Measurements from ENCODE around the gene RAP1B.
A peak's percentile ranks its signal among the peaks of the same experiment; 100 is the strongest.

The RAP1B gene

DNA sequence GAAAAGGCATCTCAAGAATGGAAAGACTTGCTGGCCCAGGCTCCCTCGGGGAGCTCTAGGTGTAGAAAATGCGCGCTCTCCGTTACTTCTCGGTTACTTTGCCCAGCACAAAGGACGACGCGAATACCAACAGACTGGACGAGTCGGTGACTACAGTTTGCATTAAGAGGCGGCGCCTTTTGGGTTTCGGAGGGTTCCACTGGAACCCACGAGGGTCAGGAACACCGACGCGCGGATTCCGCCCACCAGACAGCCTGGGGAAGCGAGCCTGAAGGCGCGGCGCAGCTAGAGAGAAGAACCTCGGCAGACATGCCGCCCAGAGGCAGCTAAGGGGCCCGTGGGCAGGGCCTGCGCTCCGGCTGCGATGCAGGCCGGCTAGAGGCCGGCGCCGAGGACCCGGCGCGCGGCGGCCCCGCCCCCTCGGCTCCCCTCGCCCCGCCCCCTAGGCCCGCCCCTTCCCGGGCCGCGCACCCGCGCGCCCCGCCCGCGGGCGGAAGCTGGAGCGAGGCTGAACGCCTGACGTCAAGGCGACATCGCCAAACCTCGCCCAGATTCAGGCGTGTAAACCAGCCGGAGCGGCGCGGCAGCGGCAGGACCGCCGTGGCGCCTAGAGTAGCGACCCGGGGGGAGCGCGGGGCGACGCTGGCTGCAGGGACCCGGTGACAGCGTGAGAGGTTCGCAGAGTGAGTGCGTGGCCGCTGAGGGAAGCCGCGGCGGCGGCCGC is at the start of gene RAP1B:
TSS of gene RAP1B (plus strand) at position 530 of the 724 bp plus-strand sequence. CDS start 37,826 bp downstream, outside the sequence.
- peak; percentile 93 for DNase-seq (ENCODE audit: low spot score)

DNA sequence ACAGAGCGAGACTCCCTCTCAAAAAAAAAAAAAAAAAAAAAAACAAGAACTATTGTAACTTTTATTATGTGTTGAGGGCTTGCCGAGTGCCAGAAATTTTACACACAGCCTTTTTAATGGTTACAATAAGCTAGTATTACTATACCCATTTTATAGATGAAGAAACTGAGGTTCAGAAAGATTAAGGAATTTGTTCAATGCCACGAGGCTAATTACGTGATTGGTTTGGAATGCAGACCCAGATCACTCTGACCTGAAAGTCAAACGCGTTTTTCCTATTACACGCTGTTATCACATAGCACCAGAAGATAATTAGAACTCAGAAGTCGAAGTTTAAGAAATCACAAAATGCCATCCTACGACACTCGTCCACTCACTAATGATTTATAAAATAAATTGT is 48.9 kb upstream of the RAP1B start:
- no peak for DNase-seq (ENCODE audit: low spot score)

DNA sequence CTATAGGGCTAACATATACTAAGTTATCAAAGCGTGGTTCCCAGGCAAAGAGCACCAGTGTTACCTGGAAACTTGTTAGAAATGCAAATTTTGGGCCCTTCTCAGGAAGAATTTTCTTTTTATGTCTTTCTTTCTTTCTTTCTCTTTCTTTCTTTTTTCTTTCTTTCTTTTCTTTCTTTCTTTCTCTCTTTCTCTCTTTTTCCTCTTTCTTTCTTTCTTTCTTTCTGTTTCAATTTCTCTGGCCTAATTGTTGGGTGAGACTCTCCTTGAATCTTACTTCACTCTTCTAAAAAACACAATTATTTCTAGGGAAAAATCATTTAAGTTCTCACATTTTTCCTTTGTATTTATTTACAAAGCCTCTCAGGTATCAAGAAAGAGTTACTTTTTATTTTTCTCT is 46.5 kb upstream of the RAP1B start:
- no peak for DNase-seq (ENCODE audit: low spot score)

DNA sequence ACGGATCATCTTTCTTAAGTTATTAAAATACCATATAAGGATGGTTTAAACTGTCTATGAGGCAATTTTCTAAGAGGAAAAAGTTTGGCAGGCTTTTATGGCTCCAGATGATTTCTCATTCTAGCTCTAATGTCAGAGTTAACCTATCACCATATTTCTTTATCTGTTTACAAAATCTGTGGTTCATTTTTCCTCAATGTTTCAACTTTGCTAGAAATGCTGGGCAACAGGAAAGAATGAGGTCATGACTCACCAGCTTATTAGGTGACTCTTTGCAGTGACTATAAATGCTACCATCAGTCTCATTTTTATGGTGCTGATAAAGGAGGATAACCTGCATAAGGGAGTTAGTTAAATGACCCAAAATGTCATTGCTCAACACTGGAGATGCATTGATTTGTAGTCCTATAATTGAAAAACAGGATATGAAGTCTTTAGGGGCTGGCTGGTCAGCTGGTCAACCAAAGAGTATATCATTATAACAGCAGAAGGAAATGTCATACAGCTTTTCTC is 45.3 kb upstream of the RAP1B start:
- DNase-seq (ENCODE audit: low spot score) = no peak

DNA sequence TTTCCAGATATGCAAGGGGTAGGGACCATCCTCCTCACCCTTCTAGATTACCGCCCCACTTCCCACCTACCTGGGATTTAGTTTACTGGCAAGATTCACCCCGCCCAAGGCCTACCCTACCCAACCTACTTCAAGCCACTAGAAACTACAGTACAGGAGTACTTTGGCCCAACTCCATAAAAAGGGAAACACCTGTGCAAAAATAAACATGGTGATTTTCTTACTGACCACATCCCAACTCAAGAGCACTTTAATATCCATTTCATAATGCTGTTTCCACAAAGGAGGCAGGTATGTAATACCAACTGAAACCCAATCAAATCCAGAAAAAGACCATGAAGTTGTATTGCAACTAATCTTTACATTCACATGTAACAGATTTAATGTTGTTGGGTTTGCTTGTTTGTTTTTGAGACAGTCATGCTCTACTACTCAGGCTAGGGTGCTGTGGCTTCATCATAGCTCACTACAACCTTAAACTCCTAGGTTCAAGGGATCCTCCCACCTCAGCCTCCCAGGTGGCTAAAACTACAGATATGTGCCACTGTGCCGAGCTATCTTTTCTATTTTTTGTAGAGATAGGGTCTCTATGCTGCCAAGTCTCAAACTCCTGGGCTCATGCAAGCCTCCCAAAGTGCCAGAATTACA is 41.7 kb upstream of the RAP1B start:
- no peak for DNase-seq (ENCODE audit: low spot score)

DNA sequence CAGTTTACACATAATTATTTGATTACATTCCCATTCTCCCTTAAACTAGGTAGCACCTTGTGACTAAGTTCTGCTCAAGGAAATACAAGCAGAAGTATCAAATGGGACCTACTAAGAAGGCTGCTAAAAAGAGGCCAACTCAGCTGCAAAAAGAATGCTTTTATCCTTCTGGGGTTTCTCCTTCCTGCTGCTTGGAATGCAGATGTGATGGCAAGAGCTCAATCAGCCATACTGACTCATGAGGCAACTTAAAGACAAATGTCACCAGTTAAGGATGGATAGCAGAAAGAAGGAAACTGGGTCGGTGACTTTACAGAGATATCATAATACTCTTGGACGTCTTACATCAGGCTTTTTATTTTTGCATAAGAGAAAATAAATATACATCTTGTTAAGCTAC is 38.0 kb upstream of the RAP1B start:
- no peak for DNase-seq (ENCODE audit: low spot score)

DNA sequence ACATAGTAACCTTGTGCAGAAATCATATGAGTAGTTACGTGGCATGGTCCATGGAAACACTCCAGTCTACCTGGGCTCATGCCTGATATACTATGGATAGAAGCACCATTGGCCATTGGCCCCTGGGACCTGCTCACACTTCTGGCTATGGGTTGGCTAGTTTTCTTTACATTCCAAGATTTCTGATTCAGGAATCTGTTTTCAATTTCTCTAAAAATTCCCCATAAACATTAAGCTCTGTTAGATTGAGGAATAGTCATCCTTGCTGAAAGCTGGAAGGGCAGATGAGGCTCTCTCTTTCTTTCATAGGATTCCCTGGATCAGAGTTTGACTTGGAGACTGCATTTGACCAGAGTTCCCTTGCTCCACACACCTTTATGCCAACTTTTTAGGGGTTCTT is 37.3 kb upstream of the RAP1B start:
- no peak for DNase-seq (ENCODE audit: low spot score)

DNA sequence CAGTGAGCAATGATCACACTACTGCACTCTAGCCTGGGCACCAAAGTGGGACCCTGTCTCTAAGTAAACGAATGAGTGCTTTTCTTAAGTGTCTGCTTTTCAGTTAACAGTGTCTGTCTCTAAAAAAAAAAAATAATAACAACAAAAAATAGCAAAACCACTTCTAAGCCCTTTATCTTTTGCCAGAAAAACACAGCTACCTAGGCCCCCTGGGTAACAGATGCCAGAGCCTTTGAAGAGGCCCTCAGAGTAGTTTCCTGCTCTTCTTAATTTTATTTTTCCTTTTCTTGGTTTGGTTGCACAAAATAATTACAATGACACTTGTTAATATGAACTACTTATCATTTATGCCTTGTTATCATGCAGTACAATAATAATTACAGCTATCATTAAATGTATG is 32.8 kb upstream of the RAP1B start:
- no peak for DNase-seq (ENCODE audit: low spot score)

DNA sequence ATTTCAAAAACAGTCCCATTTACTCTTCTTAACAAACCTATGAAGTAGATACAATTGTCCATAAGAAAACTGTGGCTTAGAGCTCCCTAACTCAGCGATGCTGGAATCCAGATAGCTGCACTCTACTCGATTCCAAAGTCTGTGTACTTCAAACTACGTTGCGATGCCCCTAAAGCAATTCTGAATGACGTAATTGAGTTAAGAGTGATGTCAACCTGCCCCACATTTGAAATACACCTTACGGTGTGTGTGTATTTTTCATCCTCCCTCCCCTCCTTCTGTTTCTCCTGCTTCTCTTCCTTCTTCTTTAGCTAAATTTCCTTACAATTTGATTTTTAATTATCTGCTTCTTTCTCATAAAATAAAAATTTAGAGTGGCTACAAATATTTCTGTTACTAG is 31.9 kb upstream of the RAP1B start:
- DNase-seq (ENCODE audit: low spot score) = no peak

DNA sequence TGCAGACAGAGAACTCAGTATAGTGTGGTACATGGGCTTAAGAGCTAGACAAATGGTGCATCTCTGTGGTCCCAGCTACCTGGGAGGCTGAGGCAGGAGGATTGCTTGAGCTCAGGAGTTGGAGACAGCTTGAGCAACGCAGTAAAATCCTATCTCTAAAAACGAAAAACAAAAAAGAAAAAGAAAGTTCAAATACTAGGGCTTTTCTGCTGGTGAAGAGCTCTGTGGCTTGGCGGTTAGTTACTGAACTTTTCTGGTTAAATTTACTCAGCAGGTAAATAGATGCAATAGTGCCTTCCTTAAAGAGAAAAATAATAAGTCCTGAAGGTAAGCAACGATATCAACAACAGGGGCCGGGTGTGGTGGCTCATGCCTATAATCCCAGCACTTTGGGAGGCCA is 31.4 kb upstream of the RAP1B start:
- no peak for DNase-seq (ENCODE audit: low spot score)

DNA sequence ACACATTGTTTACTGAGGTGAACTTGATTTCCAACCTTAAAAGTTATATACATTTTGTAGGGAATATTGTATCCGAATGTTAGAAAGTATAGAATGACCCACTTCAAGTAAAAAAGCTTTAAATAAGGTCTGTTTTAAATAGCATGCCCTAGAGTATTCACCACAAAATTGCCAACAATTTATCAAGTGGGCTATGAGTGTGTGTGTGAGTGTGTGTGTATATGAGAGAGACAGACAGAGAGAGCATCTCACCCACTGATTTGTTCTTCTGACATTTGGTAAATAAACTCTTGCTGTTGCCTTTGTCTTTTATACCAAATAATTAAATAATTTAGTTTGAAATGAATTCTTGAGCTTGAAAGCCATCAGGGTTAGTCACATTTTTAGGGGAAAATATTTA is 29.8 kb upstream of the RAP1B start:
- no peak for DNase-seq (ENCODE audit: low spot score)

DNA sequence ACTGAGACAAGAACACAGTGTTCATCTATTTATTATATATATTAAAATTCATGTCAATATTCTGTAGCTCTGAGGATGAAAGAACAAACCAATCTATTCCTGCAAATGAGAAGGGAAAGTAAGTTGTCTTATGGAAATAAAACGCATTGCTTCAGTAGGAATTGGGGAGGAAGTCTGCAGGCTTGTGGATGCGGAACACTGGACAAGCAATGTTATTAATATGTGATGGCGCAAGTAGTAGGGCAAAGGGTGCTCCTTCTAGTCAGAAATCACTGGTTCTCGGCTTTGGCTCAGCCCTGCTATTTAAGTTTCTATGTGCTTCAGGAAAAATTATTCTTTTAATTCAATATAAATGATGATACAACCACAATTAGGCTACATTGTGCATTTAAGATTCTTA is 28.8 kb upstream of the RAP1B start:
- no peak for DNase-seq (ENCODE audit: low spot score)

DNA sequence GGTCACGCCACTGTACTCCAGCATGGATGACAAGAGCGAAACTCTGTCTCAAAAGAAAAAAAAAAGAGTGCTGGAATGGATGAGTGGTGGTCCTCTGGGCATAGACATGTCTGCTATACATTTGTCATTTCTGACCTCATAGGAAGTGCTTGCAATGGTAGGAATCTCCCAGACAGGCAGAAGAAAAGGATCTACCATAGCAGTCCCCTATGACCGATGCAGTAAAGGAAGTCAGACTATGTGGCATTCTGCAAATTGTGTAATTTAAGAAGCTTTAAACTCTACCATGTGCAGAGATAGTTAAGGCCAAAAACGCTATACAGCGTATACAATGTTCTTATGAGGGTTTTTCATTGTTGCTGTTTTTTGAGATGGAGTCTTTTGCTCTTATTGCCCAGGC is 24.7 kb upstream of the RAP1B start:
- DNase-seq (ENCODE audit: low spot score) = no peak

DNA sequence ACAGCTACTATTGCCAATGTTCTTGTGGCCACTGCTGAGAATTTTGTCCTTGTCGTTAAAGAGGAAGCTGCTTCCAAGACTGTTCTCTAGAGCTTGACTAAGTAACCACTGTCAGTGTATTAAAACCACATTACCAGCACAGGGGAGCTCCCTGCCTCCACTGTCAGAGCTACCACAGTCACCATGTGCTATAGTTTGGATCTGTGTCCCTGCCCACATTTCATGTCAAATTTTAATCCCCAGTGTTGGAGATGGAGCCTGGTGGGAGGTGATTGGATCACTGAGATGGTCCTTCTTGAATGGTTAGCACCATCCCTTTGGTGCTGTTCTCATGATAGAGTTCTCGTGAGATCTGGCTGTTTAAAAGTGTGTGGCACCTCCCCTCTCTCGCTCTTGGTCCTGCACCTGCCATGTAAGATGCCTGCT is 23.2 kb upstream of the RAP1B start:
- no peak for DNase-seq (ENCODE audit: low spot score)

DNA sequence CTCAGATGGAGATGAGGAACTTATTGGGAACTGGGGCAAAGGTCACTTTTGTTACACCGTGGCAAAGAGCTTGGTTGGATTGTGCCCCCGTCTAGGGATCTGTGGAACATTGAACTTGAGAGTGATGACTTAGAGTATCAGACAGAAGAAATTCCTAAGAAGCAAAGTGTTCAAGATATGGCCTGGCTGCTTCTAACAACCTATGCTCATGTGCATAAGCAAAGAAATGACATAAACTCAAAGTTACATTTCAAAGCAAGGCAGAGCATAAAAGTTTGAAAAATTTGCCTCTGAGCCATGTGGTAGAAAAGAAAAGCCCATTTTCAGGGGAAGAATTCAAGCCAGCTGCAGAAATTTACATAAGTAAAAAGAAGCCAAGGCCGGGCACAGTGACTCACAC is 21.5 kb upstream of the RAP1B start:
- DNase-seq (ENCODE audit: low spot score) = no peak

DNA sequence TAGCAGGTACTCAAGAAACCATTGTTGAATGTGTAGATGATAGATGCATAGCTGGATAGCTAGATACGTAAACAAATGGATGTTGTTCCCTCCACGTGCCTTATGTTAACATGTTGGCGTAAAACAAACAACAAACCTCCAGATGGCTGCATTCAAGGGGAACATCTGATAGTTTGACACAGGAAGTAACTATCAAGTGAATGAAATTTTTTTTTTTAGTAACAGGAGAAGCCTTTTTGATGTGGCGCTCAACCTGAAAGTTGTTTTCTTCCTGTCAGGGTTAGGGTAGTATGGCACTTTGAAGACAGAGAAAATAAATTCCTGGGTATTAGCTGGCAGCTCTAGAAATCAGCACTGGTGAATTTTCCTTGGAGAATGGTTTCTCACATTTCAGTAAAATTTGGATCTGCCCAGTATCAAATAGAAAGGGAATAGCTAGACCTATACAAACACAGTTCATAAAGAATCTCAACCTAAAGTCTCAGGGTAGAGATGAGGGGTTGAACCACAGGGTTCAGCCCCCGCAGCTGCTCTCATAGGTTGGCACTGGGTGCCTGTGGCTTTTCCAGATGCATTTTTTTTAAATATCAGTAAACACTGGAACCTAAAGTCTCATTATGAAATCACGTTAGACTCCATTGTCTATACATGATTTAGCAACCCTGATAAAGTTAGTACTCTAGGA is 18.8 kb upstream of the RAP1B start:
- no peak for DNase-seq (ENCODE audit: low spot score)

DNA sequence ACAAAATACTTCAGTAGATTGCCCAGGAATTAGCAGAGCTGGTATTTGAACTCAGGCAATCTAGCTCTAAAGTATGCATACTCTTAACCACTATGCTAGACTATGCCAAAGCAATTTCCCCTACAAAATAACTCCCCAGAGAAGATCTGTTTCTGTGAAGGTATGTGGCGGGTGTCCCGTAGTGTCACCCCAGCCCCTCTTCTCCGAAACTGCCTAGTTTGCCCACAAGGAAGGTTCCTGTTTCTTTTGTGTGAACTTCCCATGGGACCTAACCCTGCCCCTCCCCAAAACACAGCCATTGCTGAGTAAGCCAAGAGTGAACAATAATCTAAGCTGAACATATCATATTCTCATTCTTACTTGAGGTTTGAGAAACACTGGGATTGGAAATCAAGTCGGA is 15.5 kb upstream of the RAP1B start:
- no peak for DNase-seq (ENCODE audit: low spot score)

DNA sequence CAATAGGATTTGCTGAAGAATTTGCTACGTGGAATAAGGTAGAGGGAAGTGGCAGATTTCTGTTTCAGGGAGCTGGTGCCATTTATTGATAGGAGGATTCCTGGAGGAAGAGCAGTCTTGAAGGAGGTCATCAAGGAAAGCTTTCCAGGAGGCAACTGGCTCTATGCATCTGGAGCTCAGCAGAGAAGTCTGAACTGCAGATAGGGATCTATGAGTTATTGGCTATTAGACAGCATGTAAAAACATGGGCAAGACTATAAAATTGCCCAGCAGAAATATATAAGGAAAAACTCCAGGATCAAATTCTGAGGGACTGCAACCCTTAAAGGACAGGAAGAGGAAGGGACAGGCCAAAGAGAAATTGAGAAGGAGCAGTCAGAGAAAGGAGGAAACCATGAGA is 8.9 kb upstream of the RAP1B start:
- DNase-seq (ENCODE audit: low spot score) = no peak

DNA sequence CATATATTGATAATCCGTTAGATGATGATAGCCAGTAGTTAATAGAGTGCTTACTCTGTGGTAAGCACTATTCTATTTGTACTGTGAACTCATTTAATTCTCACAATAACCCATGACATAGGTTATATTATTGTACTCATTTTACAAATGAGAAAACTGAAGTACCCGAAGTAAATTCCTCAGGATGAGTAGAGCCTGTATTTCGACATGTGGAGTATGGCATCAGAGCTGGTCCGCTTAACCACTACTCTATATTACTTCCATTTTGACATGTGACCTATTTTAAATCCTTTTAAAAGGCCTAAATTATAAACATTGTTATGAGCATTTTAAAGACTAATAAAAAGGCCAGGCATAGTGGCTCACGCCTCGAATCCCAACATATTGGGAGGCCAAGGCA is 8.0 kb upstream of the RAP1B start:
- no peak for DNase-seq (ENCODE audit: low spot score)

DNA sequence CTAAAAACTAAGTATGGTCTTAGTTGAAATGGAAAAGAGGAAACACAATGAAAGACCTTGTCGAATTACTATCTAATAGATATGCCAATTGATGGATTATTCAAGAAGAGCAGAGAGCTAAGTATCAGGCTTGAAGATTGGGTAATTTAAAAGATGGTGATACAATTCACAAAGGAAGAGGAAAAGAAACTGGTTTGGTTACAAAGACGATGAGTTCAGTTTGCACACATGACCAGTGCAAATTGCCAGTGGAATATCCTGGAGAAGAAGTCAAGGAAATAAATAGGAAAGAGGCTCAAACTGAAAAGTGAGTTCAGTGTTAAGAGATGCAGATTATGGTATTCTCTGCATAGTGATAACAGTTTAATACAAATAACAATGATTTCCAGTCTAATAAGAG is 2.5 kb upstream of the RAP1B start:
- no peak for DNase-seq (ENCODE audit: low spot score)

DNA sequence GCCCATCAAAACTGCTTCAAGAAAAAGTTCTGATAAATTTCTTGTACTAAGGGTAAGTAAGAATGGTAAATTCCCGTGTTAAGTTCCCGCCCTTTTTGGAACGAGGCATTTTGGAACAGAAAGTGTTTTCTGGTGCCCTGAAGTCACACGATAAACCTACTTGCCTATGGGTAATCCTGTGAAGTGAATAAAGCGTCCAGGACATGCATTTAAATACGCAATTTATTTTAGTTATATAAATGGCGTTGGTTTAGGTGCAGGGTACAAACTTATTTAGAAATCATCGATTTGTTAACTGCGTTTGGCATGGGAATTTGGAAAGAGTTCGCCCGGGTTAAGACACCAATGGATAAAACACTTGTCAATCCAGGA is 715 bp upstream of the RAP1B start:
- no peak for DNase-seq (ENCODE audit: low spot score)

DNA sequence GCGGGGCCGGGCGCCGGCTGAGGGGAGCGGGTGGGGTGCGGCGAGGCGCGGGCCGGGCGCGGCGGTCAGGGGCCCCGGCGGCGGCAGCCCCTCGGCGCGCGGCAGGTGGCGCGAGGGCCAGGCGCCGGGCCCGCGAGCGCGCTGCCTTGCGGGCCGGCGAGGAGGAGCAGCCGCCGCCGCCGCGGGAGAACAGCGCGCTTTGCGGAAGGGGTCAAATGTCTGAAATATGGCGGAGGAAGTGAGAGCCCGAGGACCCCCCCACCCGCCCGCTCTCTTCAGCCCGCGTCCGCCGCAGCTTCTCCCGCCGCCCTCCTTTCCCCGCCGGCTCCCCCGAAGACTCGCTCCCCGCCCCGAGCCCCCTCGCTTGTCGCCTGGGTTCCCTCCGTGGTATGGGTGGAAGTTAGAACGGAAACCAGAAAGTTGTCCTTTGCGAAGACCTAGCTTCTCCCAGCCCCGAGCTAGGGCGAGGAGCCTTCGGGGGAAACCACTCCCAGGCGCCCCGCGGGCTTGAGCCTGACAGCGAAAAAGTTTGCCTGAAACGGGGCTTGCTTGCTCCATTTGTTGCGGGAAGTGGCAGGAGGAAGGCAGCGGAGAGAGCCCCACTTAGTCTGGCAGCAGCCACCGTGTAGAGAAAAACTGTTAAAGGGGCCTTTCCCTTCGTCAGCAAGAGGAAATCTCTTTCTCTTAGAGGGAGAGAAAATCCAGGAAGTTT is 551 bp downstream of the RAP1B start:
- DNase-seq (ENCODE audit: low spot score) = peak; percentile 65

DNA sequence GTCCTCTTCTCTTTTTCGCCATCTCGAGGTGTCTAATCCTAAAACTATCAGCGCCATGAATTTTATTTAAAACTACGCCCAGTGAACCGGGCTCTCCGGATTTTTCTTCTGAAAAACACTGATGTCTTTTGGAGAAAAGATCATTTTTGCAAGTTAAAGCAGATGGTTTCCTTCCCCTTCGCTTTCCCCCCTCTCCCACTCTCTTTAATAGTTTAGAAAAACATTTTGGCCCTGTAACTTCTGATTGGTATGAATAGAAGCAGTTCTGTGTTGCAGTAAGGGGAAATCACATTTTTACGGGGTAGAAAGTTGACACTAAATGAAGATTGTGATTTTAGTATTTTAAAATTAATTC is 1.1 kb downstream of the RAP1B start:
- no peak for DNase-seq (ENCODE audit: low spot score)
